ENCODE measurements around the gene NOB1.

DNA sequence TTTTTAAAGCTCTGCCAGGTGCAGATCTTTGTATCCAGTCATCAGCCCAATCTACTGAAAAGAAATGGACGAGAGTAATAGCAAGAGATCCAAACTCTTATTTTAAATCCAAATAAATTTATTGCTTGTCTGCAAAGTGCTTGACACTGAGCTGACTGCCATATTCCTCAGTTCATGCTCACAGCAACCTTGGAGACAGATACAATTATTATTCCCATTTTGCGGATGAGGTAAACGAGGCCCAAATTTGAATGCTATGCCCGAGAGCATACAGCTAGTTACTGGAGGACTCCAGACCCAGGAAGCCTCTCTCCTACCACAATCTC lies 620 bp downstream of the NOB1 start:
- no peak for TF ChIP-seq CHD4 (IDR thresholded peaks at IDR 0.05; ENCODE audit: borderline replicate concordance)
- no peak for TF ChIP-seq ESRRA (IDR thresholded peaks at IDR 0.05; ENCODE audit: borderline replicate concordance, low read length)
- TF ChIP-seq, protein P1, sequence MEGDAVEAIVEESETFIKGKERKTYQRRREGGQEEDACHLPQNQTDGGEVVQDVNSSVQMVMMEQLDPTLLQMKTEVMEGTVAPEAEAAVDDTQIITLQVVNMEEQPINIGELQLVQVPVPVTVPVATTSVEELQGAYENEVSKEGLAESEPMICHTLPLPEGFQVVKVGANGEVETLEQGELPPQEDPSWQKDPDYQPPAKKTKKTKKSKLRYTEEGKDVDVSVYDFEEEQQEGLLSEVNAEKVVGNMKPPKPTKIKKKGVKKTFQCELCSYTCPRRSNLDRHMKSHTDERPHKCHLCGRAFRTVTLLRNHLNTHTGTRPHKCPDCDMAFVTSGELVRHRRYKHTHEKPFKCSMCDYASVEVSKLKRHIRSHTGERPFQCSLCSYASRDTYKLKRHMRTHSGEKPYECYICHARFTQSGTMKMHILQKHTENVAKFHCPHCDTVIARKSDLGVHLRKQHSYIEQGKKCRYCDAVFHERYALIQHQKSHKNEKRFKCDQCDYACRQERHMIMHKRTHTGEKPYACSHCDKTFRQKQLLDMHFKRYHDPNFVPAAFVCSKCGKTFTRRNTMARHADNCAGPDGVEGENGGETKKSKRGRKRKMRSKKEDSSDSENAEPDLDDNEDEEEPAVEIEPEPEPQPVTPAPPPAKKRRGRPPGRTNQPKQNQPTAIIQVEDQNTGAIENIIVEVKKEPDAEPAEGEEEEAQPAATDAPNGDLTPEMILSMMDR (IDR thresholded peaks at IDR 0.05): no peak
- TF ChIP-seq POLR2A (IDR thresholded peaks at IDR 0.05; ENCODE audit: low read length): no peak
- TF ChIP-seq, protein P2, sequence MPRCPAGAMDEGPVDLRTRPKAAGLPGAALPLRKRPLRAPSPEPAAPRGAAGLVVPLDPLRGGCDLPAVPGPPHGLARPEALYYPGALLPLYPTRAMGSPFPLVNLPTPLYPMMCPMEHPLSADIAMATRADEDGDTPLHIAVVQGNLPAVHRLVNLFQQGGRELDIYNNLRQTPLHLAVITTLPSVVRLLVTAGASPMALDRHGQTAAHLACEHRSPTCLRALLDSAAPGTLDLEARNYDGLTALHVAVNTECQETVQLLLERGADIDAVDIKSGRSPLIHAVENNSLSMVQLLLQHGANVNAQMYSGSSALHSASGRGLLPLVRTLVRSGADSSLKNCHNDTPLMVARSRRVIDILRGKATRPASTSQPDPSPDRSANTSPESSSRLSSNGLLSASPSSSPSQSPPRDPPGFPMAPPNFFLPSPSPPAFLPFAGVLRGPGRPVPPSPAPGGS (IDR thresholded peaks at IDR 0.05): no peak
- no peak for TF ChIP-seq E2F6 (IDR thresholded peaks at IDR 0.05; ENCODE audit: borderline replicate concordance, low read depth)
- TF ChIP-seq ZC3H11A (IDR thresholded peaks at IDR 0.05): no peak
- no peak for TF ChIP-seq CHD2 (IDR thresholded peaks at IDR 0.05; ENCODE audit: low read length, partially characterized antibody)
- TF ChIP-seq MAZ (IDR thresholded peaks at IDR 0.05; ENCODE audit: borderline replicate concordance, low read depth, low read length): no peak
- no peak for TF ChIP-seq EP300 (IDR thresholded peaks at IDR 0.05)
- TF ChIP-seq CEBPB (IDR thresholded peaks at IDR 0.05): no peak
- TF ChIP-seq HES2 (IDR thresholded peaks at IDR 0.05): no peak
- TF ChIP-seq, protein P3, sequence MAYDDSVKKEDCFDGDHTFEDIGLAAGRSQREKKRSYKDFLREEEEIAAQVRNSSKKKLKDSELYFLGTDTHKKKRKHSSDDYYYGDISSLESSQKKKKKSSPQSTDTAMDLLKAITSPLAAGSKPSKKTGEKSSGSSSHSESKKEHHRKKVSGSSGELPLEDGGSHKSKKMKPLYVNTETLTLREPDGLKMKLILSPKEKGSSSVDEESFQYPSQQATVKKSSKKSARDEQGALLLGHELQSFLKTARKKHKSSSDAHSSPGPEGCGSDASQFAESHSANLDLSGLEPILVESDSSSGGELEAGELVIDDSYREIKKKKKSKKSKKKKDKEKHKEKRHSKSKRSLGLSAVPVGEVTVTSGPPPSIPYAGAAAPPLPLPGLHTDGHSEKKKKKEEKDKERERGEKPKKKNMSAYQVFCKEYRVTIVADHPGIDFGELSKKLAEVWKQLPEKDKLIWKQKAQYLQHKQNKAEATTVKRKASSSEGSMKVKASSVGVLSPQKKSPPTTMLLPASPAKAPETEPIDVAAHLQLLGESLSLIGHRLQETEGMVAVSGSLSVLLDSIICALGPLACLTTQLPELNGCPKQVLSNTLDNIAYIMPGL (CRISPR knock-in tag; IDR thresholded peaks at IDR 0.05; ENCODE audit: borderline replicate concordance): no peak
